WTC11 (cell line): ENCODE data around the gene TTC28. TPM values are rescaled to one million over a fixed set of nuclear protein-coding genes. Genes with fewer than 3 reads are reported as not detected.

ENCODE experiments used
- ATAC-seq: fragments of 200-7000 bp; cut with Tn5 transposase; 2 replicates; pipeline ENCODE4 v1.10.0; 2021; ENCODE audit warnings: mild to moderate bottlenecking, moderate library complexity
- CTCF ChIA-PET: fragments of 300-600 bp; sonication (Branson Sonifier 250); formaldehyde crosslinking; loops from one replicate; lab custom pipeline; 2021; ENCODE audit warnings: antibody characterized with exemption; lab: Charles Lee
- POLR2A ChIA-PET: fragments of 350-600 bp; sonication (Branson Sonifier 250); formaldehyde crosslinking; loops from one replicate; lab custom pipeline; 2021; ENCODE audit warnings: antibody characterized with exemption; lab: Charles Lee
- DNase-seq: peaks from one replicate; pipeline ENCODE4 v3.0.0; 2021; ENCODE audit warnings: low spot score
- H3K27ac Mint-ChIP-seq: 2 replicates; pipeline ENCODE4 v1.8.0; 2021; ENCODE audit warnings: mixed read lengths
- H3K27me3 Mint-ChIP-seq: 2 replicates; pipeline ENCODE4 v1.8.0; 2021; ENCODE audit warnings: low read depth, mild to moderate bottlenecking, moderate library complexity, mixed read lengths
- H3K36me3 Mint-ChIP-seq: 2 replicates; pipeline ENCODE4 v1.8.0; 2021; ENCODE audit warnings: mixed read lengths
- H3K4me1 Mint-ChIP-seq: 2 replicates; pipeline ENCODE4 v1.8.0; 2022; ENCODE audit warnings: mixed read lengths
- H3K4me3 Mint-ChIP-seq: 2 replicates; pipeline ENCODE4 v1.8.0; 2021; ENCODE audit warnings: mild to moderate bottlenecking, moderate library complexity, mixed read lengths
- H3K9me3 Mint-ChIP-seq: 2 replicates; pipeline ENCODE4 v1.8.0; 2021; ENCODE audit warnings: mixed read lengths
- ATF1 ChIP-seq: sonication (generic); formaldehyde crosslinking; IDR thresholded peaks from 2 replicates; pipeline ENCODE4 v1.8.1; 2023; ENCODE audit warnings: mild to moderate bottlenecking, moderate library complexity, missing genetic modification reagents
- ATF3 ChIP-seq: sonication (generic); formaldehyde crosslinking; conservative IDR thresholded peaks from 2 replicates; pipeline ENCODE4 v1.8.1; 2022; ENCODE audit warnings: mild to moderate bottlenecking, missing genetic modification reagents
- CBFB ChIP-seq: sonication (generic); formaldehyde crosslinking; IDR thresholded peaks from 2 replicates; pipeline ENCODE4 v1.8.1; 2022; ENCODE audit warnings: mild to moderate bottlenecking, low read depth, missing genetic modification reagents
- CDX4 ChIP-seq: fragments of 250-450 bp; sonication (Bioruptor Pico); IDR thresholded peaks from 2 replicates; pipeline ENCODE4 v1.9.0; 2021; ENCODE audit warnings: moderate library complexity, mild to moderate bottlenecking, inconsistent platforms, borderline replicate concordance
- ESRRA ChIP-seq: sonication (generic); formaldehyde crosslinking; IDR thresholded peaks from 2 replicates; pipeline ENCODE4 v1.8.1; 2022; ENCODE audit warnings: mild to moderate bottlenecking, missing genetic modification reagents, borderline replicate concordance
- GABPB1 ChIP-seq: sonication (generic); formaldehyde crosslinking; IDR thresholded peaks from 2 replicates; pipeline ENCODE4 v1.8.1; 2023; ENCODE audit warnings: mild to moderate bottlenecking, missing genetic modification reagents
- GRHL2 ChIP-seq: fragments of 250-450 bp; sonication (Bioruptor Pico); IDR thresholded peaks from 2 replicates; pipeline ENCODE4 v1.8.0; 2022; ENCODE audit warnings: mild to moderate bottlenecking, moderate library complexity; ENCODE audit not compliant: insufficient replicate concordance, severe bottlenecking
- HMGA2 ChIP-seq: fragments of 250-450 bp; sonication (Bioruptor Pico); IDR thresholded peaks from 2 replicates; pipeline ENCODE4 v1.4.0; 2021; ENCODE audit warnings: mild to moderate bottlenecking, moderate library complexity
- HMGXB4 ChIP-seq: sonication (generic); formaldehyde crosslinking; IDR thresholded peaks from 2 replicates; pipeline ENCODE4 v1.8.1; 2023; ENCODE audit warnings: mild to moderate bottlenecking, moderate library complexity, missing genetic modification reagents
- MLX ChIP-seq: sonication (generic); formaldehyde crosslinking; IDR thresholded peaks from 2 replicates; pipeline ENCODE4 v1.8.1; 2023; ENCODE audit warnings: mild to moderate bottlenecking, missing genetic modification reagents, moderate library complexity
- NFATC4 ChIP-seq: fragments of 250-450 bp; sonication (Bioruptor Pico); IDR thresholded peaks from 2 replicates; pipeline ENCODE4 v1.9.0; 2021; ENCODE audit warnings: mild to moderate bottlenecking
- NR2C2 ChIP-seq: sonication (generic); formaldehyde crosslinking; IDR thresholded peaks from 2 replicates; pipeline ENCODE4 v1.8.0; 2022; ENCODE audit warnings: mild to moderate bottlenecking, missing genetic modification reagents
- PRRX2 ChIP-seq: fragments of 250-450 bp; sonication (Bioruptor Pico); IDR thresholded peaks from 2 replicates; pipeline ENCODE4 v1.8.0; 2021; ENCODE audit warnings: mild to moderate bottlenecking
- RORB ChIP-seq: fragments of 250-450 bp; sonication (Bioruptor Pico); IDR thresholded peaks from 2 replicates; pipeline ENCODE4 v1.9.0; 2021; ENCODE audit warnings: mild to moderate bottlenecking
- ZNF121 ChIP-seq: sonication (generic); formaldehyde crosslinking; IDR thresholded peaks from 2 replicates; pipeline ENCODE4 v1.8.0; 2023; ENCODE audit warnings: missing genetic modification reagents
- ZNF263 ChIP-seq: sonication (generic); formaldehyde crosslinking; IDR thresholded peaks from 2 replicates; pipeline ENCODE4 v1.8.1; 2022; ENCODE audit warnings: low read depth, mild to moderate bottlenecking, moderate library complexity, missing genetic modification reagents
- ZNF396 ChIP-seq: fragments of 250-450 bp; sonication (Bioruptor Pico); IDR thresholded peaks from 2 replicates; pipeline ENCODE4 v1.8.0; 2021; ENCODE audit warnings: mild to moderate bottlenecking, moderate library complexity, borderline replicate concordance
- ZNF423 ChIP-seq: fragments of 250-450 bp; sonication (Bioruptor Pico); IDR thresholded peaks from 2 replicates; pipeline ENCODE4 v2.1.2; 2022; ENCODE audit warnings: mild to moderate bottlenecking, moderate library complexity
- total RNA-seq: library from RNA; stranded (reverse); gene quantifications from 3 replicates; pipeline ENCODE4 v1.2.3, GENCODE V29; 2021
- TF ChIP-seq, protein P1 (sequence below): sonication (generic); formaldehyde crosslinking; IDR thresholded peaks from 2 replicates; pipeline ENCODE4 v1.8.1; 2023; ENCODE audit warnings: mild to moderate bottlenecking, missing genetic modification reagents, moderate library complexity
- TF ChIP-seq, protein P2 (sequence below): sonication (generic); formaldehyde crosslinking; IDR thresholded peaks from 2 replicates; pipeline ENCODE4 v1.8.1; 2022; ENCODE audit warnings: mild to moderate bottlenecking, missing genetic modification reagents, moderate library complexity, borderline replicate concordance
- TF ChIP-seq, protein P3 (sequence below): fragments of 250-450 bp; sonication (Bioruptor Pico); IDR thresholded peaks from 2 replicates; pipeline ENCODE4 v1.8.0; 2021; ENCODE audit warnings: mild to moderate bottlenecking

Gene TTC28
- total RNA-seq, 1 experiment from 2014 or later: 13.0 TPM

- ATAC-seq: no peak
- H3K4me1 Mint-ChIP-seq: peaks cover 20% of the 10 kb centered on the region
- H3K4me3 Mint-ChIP-seq: no peak overlapping the region
- no peak overlapping the region; the same call in 1 of the 2 replicates for H3K27ac Mint-ChIP-seq
- ChIA-PET POLR2A (no interaction called here), CTCF (interaction anchor here (2.9 kb wide), 1 partner anchor 12 kb away, joined by 18 read pairs; no protein-coding TSS in a partner anchor)
- H3K9me3 Mint-ChIP-seq: no peaks in the 10 kb centered on the region
- H3K27me3 Mint-ChIP-seq: no peaks in the 10 kb centered on the region
- DNase-seq: no peak
- TF ChIP-seq RORB (CRISPR knock-in tag) (no peak), ESRRA (no peak), ZNF263 (CRISPR knock-in tag) (no peak), GRHL2 (CRISPR knock-in tag) (no peak), ZNF423 (CRISPR knock-in tag) (no peak), ZNF396 (CRISPR knock-in tag) (no peak), ZNF121 (CRISPR knock-in tag) (no peak), ATF3 (no peak), CBFB (no peak), NR2C2 (CRISPR knock-in tag) (no peak), CDX4 (CRISPR knock-in tag) (no peak), NFATC4 (CRISPR knock-in tag) (no peak), GABPB1 (no peak), MLX (CRISPR knock-in tag) (no peak), ATF1 (CRISPR knock-in tag) (no peak), HMGXB4 (CRISPR knock-in tag) (no peak), PRRX2 (no peak)
- TF ChIP-seq, protein P1, sequence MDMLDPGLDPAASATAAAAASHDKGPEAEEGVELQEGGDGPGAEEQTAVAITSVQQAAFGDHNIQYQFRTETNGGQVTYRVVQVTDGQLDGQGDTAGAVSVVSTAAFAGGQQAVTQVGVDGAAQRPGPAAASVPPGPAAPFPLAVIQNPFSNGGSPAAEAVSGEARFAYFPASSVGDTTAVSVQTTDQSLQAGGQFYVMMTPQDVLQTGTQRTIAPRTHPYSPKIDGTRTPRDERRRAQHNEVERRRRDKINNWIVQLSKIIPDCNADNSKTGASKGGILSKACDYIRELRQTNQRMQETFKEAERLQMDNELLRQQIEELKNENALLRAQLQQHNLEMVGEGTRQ (CRISPR knock-in tag): no peak
- TF ChIP-seq, protein P2, sequence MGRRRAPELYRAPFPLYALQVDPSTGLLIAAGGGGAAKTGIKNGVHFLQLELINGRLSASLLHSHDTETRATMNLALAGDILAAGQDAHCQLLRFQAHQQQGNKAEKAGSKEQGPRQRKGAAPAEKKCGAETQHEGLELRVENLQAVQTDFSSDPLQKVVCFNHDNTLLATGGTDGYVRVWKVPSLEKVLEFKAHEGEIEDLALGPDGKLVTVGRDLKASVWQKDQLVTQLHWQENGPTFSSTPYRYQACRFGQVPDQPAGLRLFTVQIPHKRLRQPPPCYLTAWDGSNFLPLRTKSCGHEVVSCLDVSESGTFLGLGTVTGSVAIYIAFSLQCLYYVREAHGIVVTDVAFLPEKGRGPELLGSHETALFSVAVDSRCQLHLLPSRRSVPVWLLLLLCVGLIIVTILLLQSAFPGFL (CRISPR knock-in tag): no peak
- 0 out of 2 replicates have a peak, but pooled peaks cover 6% of the 10 kb centered on the region for H3K36me3 Mint-ChIP-seq
These were observed 700.8 kb downstream of the TTC28 start for GRCh38 chr22:27978802-27979201.

DNA sequence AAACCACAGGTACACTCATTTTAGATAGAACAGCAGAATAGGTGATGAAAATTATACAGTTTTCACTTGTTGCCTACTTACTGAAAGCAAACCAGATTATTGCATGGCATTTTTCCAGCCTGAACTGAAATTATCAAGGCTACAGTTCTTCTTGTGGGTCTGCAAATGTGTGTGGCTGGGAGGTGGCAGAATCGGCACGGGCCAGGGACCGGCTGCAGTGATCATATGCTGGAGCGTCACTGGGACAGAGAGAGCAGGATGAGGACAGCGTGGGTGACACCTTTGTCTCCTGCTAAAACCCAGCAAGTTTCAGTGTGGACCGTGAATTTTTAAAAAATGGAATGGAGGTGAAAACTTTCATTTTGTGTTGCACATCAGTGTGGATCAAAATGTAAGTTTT is 701.3 kb downstream of the TTC28 start:
- H3K4me3 Mint-ChIP-seq: no peak overlapping the region
- TF ChIP-seq, protein P1 (CRISPR knock-in tag): no peak
- TF ChIP-seq, protein P3, sequence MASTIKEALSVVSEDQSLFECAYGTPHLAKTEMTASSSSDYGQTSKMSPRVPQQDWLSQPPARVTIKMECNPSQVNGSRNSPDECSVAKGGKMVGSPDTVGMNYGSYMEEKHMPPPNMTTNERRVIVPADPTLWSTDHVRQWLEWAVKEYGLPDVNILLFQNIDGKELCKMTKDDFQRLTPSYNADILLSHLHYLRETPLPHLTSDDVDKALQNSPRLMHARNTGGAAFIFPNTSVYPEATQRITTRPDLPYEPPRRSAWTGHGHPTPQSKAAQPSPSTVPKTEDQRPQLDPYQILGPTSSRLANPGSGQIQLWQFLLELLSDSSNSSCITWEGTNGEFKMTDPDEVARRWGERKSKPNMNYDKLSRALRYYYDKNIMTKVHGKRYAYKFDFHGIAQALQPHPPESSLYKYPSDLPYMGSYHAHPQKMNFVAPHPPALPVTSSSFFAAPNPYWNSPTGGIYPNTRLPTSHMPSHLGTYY: no peak
- TF ChIP-seq, protein P2 (CRISPR knock-in tag): no peak
- TF ChIP-seq RORB (CRISPR knock-in tag) (no peak), HMGA2 (CRISPR knock-in tag) (no peak)
- TF ChIP-seq, all 79 proteins: peak for 0
- ATAC-seq: no peak
- no peaks in the 10 kb centered on the region for H3K9me3 Mint-ChIP-seq
- peaks cover 21% of the 10 kb centered on the region for H3K4me1 Mint-ChIP-seq
- H3K27me3 Mint-ChIP-seq: no peaks in the 10 kb centered on the region
- no peak overlapping the region for H3K27ac Mint-ChIP-seq
- 0 out of 2 replicates have a peak, but pooled peaks cover 6% of the 10 kb centered on the region for H3K36me3 Mint-ChIP-seq
- no peak for DNase-seq
- ChIA-PET CTCF (no interaction called here), POLR2A (no interaction called here)
